GM18907 (cell line): ENCODE results near the gene HSPA12B.

Experiments
- ATAC-seq: cut with Tn5 transposase; IDR thresholded peaks from one replicate; pipeline ENCODE4 v1.9.1; 2021; ENCODE audit warnings: mild to moderate bottlenecking, moderate library complexity; ENCODE audit not compliant: unreplicated experiment

HSPA12B gene

GRCh38 chr20:3728354-3728753 lies 4.1 kb upstream of the HSPA12B start:
- ATAC-seq, result no peak

- no peak for ATAC-seq
Measured at GRCh38 chr20:3728876-3729275, 3.6 kb upstream of the HSPA12B start.

- no peak for ATAC-seq
Measured at GRCh38 chr20:3729378-3729777, 3.1 kb upstream of the HSPA12B start.

GRCh38 chr20:3729811-3730540 lies 2.5 kb upstream of the HSPA12B start:
- no peak for ATAC-seq

GRCh38 chr20:3730803-3731672 lies 1.4 kb upstream of the HSPA12B start:
- no peak for ATAC-seq

GRCh38 chr20:3731944-3732326 lies 550 bp upstream of the HSPA12B start:
- no peak for ATAC-seq

GRCh38 chr20:3733119-3733995 lies 872 bp downstream of the HSPA12B start:
- ATAC-seq, result no peak

- ATAC-seq, result no peak
Measured at GRCh38 chr20:3734111-3734843, 1.8 kb downstream of the HSPA12B start.

GRCh38 chr20:3735768-3736167 lies 3.3 kb downstream of the HSPA12B start:
- no peak for ATAC-seq

GRCh38 chr20:3738111-3739053 lies 5.9 kb downstream of the HSPA12B start:
- ATAC-seq, result no peak

GRCh38 chr20:3739054-3739925 lies 6.8 kb downstream of the HSPA12B start:
- ATAC-seq, result no peak

GRCh38 chr20:3739926-3740451 lies 7.5 kb downstream of the HSPA12B start:
- ATAC-seq, result no peak

- ATAC-seq, result no peak
Measured at GRCh38 chr20:3740615-3741301, 8.3 kb downstream of the HSPA12B start.

GRCh38 chr20:3741836-3742458 lies 9.5 kb downstream of the HSPA12B start:
- ATAC-seq, result no peak

- no peak for ATAC-seq
Measured at GRCh38 chr20:3743251-3743650, 10.8 kb downstream of the HSPA12B start.

GRCh38 chr20:3744037-3744436 lies 11.6 kb downstream of the HSPA12B start:
- ATAC-seq, result no peak
